ENCODE data around the gene CLCN7. TPM values are rescaled to one million over a fixed set of nuclear protein-coding genes. Genes with fewer than 3 reads are reported as not detected.

Gene CLCN7
- total RNA-seq, 1 experiment from 2014 or later = 127 TPM

DNA sequence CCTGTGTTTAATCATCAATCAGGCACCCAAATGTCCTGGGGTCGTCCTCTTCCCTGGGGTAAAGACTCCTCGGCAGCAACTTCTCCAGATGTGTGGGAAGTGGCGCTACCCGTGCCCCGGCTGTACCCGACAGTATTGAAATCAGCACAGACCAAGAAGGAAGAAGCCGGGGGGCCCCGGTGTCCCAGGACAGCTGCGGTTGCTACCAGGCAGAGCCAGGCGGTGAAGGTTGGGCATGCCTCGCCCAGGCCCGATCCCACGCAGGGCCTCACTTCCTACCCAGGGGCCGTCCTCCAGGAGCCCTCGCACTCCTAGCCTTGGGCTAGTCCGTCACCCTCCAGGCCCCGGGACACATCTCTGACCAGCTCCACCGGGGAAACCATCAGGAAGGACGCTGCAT, 21.5 kb downstream of the CLCN7 start:
- intact Hi-C loops (cut with micrococcal nuclease; ENCODE audit: unreplicated experiment) = no loop called here
- peaks cover 1% of the 10 kb centered on the region; the same call in 1 of the 2 replicates for H3K36me3 ChIP-seq (ENCODE audit: control insufficient read depth, insufficient read depth, low read length)
- TF ChIP-seq, protein P1, sequence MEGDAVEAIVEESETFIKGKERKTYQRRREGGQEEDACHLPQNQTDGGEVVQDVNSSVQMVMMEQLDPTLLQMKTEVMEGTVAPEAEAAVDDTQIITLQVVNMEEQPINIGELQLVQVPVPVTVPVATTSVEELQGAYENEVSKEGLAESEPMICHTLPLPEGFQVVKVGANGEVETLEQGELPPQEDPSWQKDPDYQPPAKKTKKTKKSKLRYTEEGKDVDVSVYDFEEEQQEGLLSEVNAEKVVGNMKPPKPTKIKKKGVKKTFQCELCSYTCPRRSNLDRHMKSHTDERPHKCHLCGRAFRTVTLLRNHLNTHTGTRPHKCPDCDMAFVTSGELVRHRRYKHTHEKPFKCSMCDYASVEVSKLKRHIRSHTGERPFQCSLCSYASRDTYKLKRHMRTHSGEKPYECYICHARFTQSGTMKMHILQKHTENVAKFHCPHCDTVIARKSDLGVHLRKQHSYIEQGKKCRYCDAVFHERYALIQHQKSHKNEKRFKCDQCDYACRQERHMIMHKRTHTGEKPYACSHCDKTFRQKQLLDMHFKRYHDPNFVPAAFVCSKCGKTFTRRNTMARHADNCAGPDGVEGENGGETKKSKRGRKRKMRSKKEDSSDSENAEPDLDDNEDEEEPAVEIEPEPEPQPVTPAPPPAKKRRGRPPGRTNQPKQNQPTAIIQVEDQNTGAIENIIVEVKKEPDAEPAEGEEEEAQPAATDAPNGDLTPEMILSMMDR (IDR thresholded peaks at IDR 0.05; ENCODE audit: insufficient read depth in 1 of 2, low read depth in 1 of 2, low read length in 1 of 2, severe bottlenecking in 1 of 2, unreplicated experiment in 1 of 2) = no peak
- BruUV-seq (replicated peaks) = no TSS peak
- H3K4me1 ChIP-seq = no peaks in the 10 kb centered on the region
- no peaks in the 10 kb centered on the region for H3K27me3 ChIP-seq (replicated peaks; ENCODE audit: control insufficient read depth, insufficient read depth, low read length)
- H3K4me1 Mint-ChIP-seq (ENCODE audit: low read depth, unreplicated experiment) = no peaks in the 10 kb centered on the region
- no peaks in the 10 kb centered on the region for H3K9me3 Mint-ChIP-seq (ENCODE audit: unreplicated experiment)
- peaks cover 5% of the 10 kb centered on the region for H3K36me3 Mint-ChIP-seq (ENCODE audit: insufficient read depth, unreplicated experiment)
- no peak overlapping the region for H3K4me3 ChIP-seq (ENCODE audit: low read depth, low read length)
- H3K27ac Mint-ChIP-seq (ENCODE audit: unreplicated experiment) = no peak overlapping the region
- no peak overlapping the region for H3K4me3 Mint-ChIP-seq (ENCODE audit: unreplicated experiment)
- H3K27me3 Mint-ChIP-seq (ENCODE audit: insufficient read depth, unreplicated experiment) = no peaks in the 10 kb centered on the region
- H3K9me3 ChIP-seq = no peaks in the 10 kb centered on the region
- DNase-seq = no peak
- POLR2A ChIA-PET = interaction anchor here (0.6 kb wide), 1 partner anchor 144 kb away, joined by 4 read pairs; the partner anchor contains the start of gene UBE2I
- CTCF ChIA-PET = no interaction called here

DNA sequence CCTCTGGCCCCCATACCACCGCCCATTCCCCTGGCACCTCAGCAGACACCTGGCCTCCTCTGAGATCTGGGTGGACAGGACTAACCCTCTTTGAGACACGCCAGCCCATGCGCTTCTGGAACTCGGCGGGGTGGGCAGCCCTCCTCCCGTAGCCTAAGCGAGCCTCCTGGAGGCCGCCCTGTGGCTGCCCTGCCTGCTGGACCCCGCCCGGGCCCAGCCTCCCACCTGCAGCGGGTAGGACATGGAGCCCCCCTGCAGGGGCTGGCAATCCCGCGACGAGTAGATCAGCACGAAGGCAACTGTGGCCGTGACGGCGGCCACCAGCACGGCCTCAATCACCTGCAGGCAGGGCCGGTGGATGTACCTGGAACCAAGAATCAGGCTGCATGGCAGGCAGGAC, 22.3 kb downstream of the CLCN7 start:
- Mint-ChIP-seq H3K27me3 (ENCODE audit: insufficient read depth, unreplicated experiment) (no peaks in the 10 kb centered on the region), H3K9me3 (ENCODE audit: unreplicated experiment) (no peaks in the 10 kb centered on the region), H3K4me1 (ENCODE audit: low read depth, unreplicated experiment) (no peaks in the 10 kb centered on the region), H3K36me3 (ENCODE audit: insufficient read depth, unreplicated experiment) (peaks cover 5% of the 10 kb centered on the region), H3K27ac (ENCODE audit: unreplicated experiment) (no peak overlapping the region), H3K4me3 (ENCODE audit: unreplicated experiment) (no peak overlapping the region)
- POLR2A ChIA-PET = no interaction called here
- intact Hi-C loops (cut with micrococcal nuclease; ENCODE audit: unreplicated experiment) = no loop called here
- H3K36me3 ChIP-seq (ENCODE audit: control insufficient read depth, insufficient read depth, low read length) = peaks cover 1% of the 10 kb centered on the region; the same call in 1 of the 2 replicates
- CTCF ChIA-PET = no interaction called here
- no peaks in the 10 kb centered on the region for H3K4me1 ChIP-seq
- no peak for DNase-seq
- no peaks in the 10 kb centered on the region for H3K27me3 ChIP-seq (replicated peaks; ENCODE audit: control insufficient read depth, insufficient read depth, low read length)
- TF ChIP-seq, protein P1 (IDR thresholded peaks at IDR 0.05; ENCODE audit: insufficient read depth in 1 of 2, low read depth in 1 of 2, low read length in 1 of 2, severe bottlenecking in 1 of 2, unreplicated experiment in 1 of 2) = no peak
- no peak overlapping the region for H3K4me3 ChIP-seq (ENCODE audit: low read depth, low read length)
- H3K9me3 ChIP-seq = no peaks in the 10 kb centered on the region
- BruUV-seq (replicated peaks) = no TSS peak

DNA sequence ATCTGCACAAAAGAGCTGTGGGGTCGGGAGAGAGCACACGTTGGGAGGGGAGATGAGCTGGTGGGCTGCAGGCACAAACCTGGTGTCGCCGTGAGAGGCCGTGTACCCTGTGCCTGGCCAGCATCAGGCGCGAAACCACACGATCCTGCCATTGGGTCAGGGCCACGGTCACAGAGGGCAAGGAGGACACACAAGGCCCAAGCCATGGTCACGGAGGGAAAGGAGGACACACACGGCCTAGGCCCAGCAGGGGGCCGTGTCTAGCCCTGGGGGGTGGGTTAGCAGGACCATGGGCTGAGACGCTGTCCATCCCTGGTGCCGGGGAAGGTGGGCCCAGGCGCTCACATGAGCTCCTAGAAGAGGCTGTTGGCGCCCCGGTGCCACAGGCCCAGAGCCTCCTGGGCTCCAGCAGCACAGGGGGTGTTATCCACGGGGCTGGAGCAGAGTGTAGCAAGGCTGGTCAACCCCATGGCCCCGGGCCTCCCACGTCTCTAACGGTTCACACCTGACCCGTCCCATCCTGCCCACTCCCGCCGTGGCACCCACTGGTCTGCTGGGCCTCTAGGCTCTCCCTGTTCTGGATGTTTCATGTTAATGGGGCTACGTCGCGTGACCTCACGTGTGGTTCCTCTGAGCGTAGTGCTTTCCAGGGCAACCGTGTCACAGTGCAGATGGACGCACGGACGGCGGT, 23.0 kb downstream of the CLCN7 start:
- intact Hi-C loops (cut with micrococcal nuclease; ENCODE audit: unreplicated experiment) = no loop called here
- Mint-ChIP-seq H3K27me3 (ENCODE audit: insufficient read depth, unreplicated experiment) (no peaks in the 10 kb centered on the region), H3K27ac (ENCODE audit: unreplicated experiment) (no peak overlapping the region), H3K4me3 (ENCODE audit: unreplicated experiment) (no peak overlapping the region), H3K4me1 (ENCODE audit: low read depth, unreplicated experiment) (no peaks in the 10 kb centered on the region), H3K36me3 (ENCODE audit: insufficient read depth, unreplicated experiment) (peaks cover 5% of the 10 kb centered on the region), H3K9me3 (ENCODE audit: unreplicated experiment) (no peaks in the 10 kb centered on the region)
- Histone ChIP-seq H3K4me1 (no peaks in the 10 kb centered on the region), H3K9me3 (no peaks in the 10 kb centered on the region), H3K4me3 (ENCODE audit: low read depth, low read length) (no peak overlapping the region), H3K36me3 (ENCODE audit: control insufficient read depth, insufficient read depth, low read length) (peaks cover 1% of the 10 kb centered on the region; the same call in 1 of the 2 replicates), H3K27me3 (replicated peaks; ENCODE audit: control insufficient read depth, insufficient read depth, low read length) (no peaks in the 10 kb centered on the region)
- no peak for DNase-seq
- no TSS peak for BruUV-seq (replicated peaks)
- POLR2A ChIA-PET = no interaction called here
- CTCF ChIA-PET = no interaction called here
- TF ChIP-seq, protein P1 (IDR thresholded peaks at IDR 0.05; ENCODE audit: insufficient read depth in 1 of 2, low read depth in 1 of 2, low read length in 1 of 2, severe bottlenecking in 1 of 2, unreplicated experiment in 1 of 2) = no peak
